GM12891 (cell line): ENCODE results near the gene R3HDM2.

Experiments
- PAX5 ChIP-seq: IDR thresholded peaks from 2 replicates; pipeline ENCODE4 v1.6.1; 2011; ENCODE audit warnings: low read length, moderate library complexity, mild to moderate bottlenecking; ENCODE audit not compliant: insufficient read depth, severe bottlenecking
- POLR2A ChIP-seq: IDR thresholded peaks from 2 replicates; pipeline ENCODE4 v1.6.1; 2011; ENCODE audit warnings: low read depth, low read length, control low read depth
- POLR2AphosphoS5 ChIP-seq: IDR thresholded peaks from 2 replicates; pipeline ENCODE4 v1.6.1; 2011; ENCODE audit warnings: low read depth, low read length, control low read depth
- TAF1 ChIP-seq: IDR thresholded peaks from 2 replicates; pipeline ENCODE4 v1.6.1; 2011; ENCODE audit warnings: low read depth, low read length, control low read depth

GRCh38 chr12:57231276-57232021, 199.4 kb downstream of the R3HDM2 start:
- no peak for TF ChIP-seq POLR2A
- no peak for TF ChIP-seq POLR2AphosphoS5
- TF ChIP-seq TAF1 = no peak
- no peak for TF ChIP-seq PAX5
